T1000 (cell line): ENCODE data around the gene GABRA4.

ENCODE experiments used
- DNase-seq: peaks from one replicate; lab custom pipeline; 2025; ENCODE audit warnings: mixed read lengths; lab: John Stamatoyannopoulos, UW

GABRA4 gene

DNA sequence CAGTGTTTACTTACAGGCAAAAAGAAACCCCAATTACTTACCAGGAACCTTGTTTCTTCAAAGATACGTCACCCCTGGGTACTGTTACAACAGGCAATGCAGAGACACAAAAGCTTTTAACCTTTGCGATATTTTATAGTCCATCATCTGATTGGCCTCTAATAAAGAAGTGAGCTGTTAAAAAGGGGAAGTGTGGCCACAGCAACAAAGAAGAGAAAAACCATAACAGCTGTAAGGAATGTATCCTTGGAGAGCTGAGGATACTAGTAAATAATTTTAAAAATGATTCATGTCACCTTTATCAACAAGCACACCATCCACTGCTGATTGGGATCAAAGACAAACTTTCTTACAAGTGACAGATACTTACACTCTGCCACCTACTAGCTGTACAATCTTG lies 14.1 kb downstream of the GABRA4 start:
- DNase-seq = no peak

GRCh38 chr4:46977245-46977644 lies 16.1 kb downstream of the GABRA4 start:
- no peak for DNase-seq

DNA sequence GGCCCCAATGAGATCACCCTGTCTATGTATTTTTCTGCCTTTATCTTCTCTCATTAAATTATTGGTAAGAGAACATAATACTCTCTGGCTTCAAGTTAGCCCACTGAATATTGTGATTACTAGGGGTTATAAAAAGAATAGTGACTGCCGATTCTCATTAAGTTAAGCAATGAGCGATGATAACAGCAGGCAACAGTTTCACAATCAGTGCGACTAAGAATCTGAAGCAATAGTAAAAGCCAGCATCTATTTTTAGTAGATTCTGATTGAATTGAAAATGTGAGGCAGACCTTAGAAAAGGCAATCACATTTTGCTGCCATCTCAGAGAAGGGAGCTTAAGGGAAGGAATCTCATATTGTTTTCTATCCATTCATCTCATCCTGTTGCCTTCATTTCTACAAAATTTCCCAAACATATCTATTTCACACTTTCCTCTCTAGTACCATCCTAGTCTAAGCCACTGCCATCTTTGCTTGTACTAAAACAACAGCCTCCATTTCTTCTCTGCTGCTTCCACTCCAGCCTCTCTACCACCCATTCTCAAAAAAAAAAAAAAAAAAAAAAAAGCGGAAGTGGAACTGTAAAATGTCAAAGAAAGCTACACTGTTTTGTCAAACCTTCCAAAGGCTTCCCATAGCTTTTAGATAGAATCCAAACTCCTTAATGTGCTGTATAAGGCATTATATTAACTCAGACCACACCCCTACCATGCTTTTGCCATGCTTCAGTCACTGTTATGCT lies 17.4 kb downstream of the GABRA4 start:
- no peak for DNase-seq

DNA sequence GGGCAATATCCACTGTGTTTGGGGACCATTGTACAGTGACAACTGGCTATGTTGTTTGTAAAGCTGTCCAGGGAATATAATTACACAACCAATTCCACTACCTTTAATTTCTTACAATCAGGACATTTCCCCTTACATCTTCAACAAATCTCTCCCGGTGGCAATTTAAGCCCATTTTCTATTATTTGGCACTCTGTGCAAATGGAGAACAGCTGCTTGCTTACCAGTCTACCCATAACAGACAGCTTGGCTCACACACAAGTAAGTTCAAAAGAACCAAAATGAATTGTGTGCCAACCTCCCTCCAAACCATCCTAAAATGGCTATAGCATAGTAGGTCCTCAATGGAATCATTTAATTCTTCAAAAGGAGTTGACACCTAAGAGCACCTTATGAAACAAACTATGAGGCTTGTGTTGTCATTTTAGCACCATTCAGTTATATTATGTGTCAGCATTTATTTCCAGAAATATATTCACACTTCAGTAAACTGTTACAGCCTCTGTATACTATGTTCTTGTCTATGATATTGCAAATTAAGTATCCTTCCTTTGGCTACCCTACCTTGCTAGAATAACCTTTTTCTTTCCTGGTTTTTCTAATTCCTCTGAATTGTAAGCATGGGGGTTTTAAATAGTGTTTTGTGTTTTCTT lies 18.4 kb downstream of the GABRA4 start:
- DNase-seq = no peak

DNA sequence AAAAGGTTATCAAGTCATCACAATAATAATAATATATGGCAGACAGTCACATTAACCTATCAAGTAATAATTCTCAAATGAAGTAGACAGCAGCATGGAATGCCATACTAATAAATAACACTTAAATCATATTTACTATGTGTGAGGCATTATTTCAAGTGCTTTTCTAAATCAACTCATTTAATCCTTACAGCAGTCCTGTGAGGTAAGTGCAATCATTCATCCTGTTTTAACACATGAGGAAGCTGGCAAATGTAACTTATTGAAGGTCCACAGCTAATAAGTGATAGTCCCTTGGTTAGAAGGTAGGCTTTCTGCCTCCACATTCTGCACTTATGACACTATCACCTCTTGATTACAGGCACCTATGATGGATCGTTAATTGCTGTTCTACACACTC lies 24.5 kb downstream of the GABRA4 start:
- no peak for DNase-seq

GRCh38 chr4:46967631-46968030 lies 25.8 kb downstream of the GABRA4 start:
- DNase-seq = no peak

GRCh38 chr4:46958742-46959488 lies 34.5 kb downstream of the GABRA4 start:
- no peak for DNase-seq

DNA sequence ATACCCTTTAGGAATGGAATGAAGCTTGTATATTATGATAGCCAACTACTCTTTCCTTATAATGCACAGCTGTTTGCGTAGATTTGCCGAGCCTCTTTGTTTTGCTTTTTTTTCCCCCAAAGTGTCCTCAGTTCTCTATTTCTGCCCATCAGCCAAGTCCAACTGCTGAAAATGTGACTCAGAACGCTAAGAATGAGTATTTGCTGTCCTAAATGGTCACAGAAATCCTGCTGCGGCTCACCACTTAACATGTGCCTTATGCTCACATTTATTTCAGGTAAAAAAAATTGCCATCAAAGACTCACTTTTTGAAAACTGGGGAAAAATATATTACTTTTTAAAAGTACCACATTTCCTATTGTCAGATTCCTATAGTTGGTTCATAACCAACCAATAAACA lies 36.9 kb downstream of the GABRA4 start:
- no peak for DNase-seq

- no peak for DNase-seq
These were observed 37.8 kb downstream of the GABRA4 start for GRCh38 chr4:46955601-46956000.

DNA sequence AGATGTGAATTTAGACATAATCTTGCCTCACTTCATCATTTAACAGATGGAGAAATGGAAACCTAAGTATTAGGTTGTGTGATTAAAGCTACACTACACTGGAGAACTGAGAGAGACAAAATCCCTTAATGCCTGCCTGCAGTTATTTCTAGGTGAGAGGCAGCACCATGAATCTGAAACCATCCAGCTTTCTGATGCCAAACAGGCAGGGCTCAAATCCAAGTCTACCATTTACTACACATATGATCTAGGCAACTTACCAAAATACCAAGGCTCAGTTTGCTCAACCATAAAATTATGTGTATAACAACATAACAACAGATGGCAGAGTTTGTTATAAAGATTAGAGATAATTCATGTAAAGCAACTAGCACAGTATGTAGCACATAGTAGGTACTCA lies 38.7 kb downstream of the GABRA4 start:
- no peak for DNase-seq

DNA sequence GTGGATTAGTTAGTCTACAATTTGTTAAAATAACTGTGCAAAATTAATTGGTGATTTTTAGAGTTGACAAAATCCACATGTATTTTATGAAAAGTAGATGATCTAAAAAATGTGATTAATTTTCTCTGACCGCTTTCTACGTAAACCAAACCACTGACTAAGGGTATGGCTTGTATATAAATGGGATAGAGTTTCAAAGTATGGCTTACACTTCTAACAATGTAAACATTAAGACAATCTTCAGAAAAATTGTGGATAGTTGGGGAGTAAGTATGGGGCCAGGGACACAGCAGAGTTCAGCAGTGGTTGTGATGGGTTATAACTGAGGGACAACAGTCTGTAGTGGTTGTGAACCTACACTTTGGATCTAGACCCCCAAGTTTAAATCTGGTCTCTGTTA lies 39.8 kb downstream of the GABRA4 start:
- no peak for DNase-seq

DNA sequence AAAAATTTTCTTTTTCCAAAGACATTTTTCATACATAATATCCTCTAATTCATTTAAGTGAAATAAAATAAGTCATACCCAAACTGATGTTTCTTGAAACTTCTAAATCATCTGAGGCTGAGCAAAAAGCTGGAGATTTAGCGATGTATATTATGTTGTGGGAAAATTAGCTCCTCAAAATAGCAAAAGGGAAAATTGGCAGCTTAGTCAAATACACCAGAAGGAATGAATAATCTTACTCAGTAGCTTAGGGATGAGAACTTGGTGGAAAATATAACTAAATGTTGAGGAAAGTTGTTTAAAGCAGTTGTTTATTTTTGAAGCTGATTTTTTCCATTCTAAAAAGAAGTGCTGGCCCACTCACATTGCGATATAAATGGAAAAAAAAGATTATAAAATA lies 40.9 kb downstream of the GABRA4 start:
- DNase-seq = no peak

- no peak for DNase-seq
These were observed 42.6 kb downstream of the GABRA4 start for GRCh38 chr4:46950826-46951225.

DNA sequence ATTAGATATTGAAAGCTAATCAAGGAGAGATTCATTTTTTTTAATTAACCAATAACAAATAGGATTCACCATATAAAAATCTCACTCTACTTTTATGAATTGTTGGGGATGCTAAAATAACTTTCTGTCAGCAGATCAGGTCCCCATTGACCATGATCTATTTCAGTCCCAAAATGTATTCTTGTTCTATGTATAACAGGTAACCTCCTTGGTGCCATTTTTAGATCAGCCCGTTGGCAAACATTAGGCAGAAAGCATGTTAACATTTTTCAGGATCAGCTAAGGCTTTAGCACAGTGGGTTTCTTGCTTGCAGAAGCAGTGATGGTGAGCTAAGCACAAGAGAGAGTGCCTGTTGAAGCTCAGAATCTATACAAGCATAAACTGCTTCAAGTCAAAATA lies 43.6 kb downstream of the GABRA4 start:
- no peak for DNase-seq

DNA sequence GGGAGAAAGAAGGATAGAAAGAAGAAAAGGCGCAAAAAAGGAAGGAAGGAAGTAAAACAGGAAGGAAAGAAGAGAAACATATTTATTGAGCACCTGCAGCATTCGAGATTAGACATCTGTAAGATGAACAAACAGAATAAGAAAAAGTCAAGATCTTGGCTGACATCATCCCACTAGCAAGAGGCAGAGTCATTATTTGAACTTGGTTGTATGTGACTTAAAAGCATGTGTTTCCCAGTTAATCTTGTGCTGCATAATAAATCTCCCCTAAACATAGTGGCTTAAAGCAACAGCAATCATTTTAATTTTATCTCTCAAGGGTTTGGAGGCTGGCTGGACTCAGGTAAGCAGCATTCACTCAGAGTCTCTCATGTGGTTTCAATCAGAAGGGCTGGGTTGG lies 45.8 kb downstream of the GABRA4 start:
- no peak for DNase-seq

GRCh38 chr4:46946919-46947536 lies 46.4 kb downstream of the GABRA4 start:
- DNase-seq = no peak

DNA sequence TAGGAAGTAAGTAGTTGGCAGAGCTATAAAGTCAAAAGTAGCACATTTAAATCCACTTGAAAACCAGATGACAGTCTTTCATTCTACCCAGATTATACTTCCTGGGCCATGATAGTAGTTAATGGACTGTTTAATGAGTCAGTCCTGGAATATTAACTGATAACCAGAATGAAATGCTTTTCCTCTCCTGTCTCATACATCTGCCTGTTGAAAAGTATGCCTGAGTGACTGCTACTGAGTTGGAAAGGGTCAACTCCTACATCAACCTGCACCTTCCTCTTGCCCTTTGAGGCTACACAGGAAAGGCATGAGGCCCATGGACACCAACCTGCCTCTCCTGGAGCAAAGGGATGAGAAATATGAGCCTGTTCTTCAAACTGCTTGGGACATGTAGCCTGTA lies 48.3 kb downstream of the GABRA4 start:
- no peak for DNase-seq

DNA sequence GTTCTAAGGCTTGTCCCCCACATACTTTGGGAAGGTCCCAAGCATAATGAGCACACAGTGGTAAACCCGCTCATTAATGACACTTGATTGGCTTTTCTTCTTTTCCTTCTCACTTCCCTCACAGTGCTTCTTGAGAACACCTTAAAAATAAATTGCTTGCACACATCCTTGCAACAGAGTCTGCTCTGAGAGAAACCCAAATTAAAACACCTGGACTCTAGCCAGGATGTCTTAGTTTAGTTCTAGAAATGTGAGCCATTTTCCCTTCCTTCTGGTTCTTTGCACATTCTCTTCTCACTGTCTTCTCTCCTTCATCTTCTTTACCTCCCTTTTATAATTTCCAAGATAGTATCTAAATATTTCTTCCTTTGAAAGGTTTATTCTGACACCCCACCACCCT lies 49.0 kb downstream of the GABRA4 start:
- no peak for DNase-seq

- DNase-seq = no peak
These were observed 55.9 kb downstream of the GABRA4 start for GRCh38 chr4:46937493-46937892.

DNA sequence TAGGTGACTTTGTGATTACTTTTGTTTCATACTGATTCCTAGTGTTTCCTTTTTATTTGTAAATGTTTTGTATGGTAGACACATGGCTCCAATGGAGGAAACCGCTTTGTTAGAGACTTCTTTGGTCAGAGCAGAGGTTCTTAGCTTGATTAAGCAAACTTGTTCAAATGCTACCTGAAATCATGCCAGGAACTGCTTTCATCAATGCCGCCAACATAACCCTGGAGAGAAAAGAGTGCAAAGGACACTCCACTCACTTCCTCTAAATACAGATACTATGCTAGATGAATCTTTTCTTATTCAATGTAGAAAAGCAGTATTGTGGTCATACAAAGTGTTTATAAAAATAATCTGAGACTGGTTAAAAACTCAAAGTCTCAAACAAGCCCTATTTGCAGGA lies 58.7 kb downstream of the GABRA4 start:
- DNase-seq = no peak

DNA sequence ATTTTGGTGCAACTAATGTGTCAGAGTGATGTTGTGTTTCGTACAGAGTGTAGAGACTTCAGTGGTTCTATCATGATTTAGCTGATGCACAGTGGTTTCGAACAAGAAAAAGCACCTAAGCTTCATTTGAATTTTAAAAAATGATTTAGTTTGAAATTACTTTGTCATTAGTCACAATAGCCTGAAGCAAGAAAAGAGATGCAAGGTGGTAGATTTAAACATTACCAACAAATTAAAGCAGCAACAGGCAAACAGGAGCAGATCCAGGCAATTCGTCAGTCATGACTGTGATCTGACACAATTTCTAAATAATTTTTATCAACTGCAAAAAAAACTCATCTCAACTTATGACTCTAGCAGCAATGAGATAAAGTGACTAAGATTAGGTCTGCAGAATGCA lies 59.7 kb downstream of the GABRA4 start:
- no peak for DNase-seq

DNA sequence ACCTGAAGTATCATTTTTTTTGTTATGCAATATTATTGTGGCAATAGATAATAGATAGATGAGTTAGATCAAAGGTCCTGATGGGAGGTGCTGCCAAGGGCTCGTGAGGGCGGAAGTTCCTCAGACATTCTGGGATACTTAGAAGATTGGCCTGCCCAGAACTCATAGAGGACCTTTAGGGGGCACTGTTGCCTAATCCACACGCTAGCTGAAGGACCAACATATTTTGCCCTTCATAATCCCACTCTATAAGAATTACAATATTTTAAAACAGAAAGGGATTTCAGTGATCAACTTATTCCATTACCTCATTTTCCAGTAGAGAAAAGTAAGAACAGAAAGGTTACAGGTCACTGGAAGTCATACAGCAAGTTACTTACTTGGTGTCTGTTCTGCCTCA lies 61.4 kb downstream of the GABRA4 start:
- no peak for DNase-seq

GRCh38 chr4:46930891-46931290 lies 62.5 kb downstream of the GABRA4 start:
- no peak for DNase-seq
